Naive thymus-derived CD8-positive, alpha-beta T cell (primary cell): ENCODE data around the gene CHODL. TPM values are rescaled to one million over a fixed set of nuclear protein-coding genes. Genes with fewer than 3 reads are reported as not detected.
A peak's percentile ranks its signal among the peaks of the same experiment; 100 is the strongest.

ENCODE experiments used
- ATAC-seq, 2 donors: fragments of 150-1000 bp; cut with Tn5 transposase in 1 of 2; sonication (Bioruptor Pico), chemical (Tn5 transposase) in 1 of 2; 1 replicate in 1 of 2; 2 replicates in 1 of 2; pipeline ENCODE4 v1.10.0; 2021; ENCODE audit warnings: mild to moderate bottlenecking in 2 of 2, moderate library complexity in 2 of 2
- POLR2A ChIA-PET: fragments of 350-600 bp; sonication (Branson Sonifier 250); formaldehyde crosslinking; loops from one replicate; lab custom pipeline; 2021; ENCODE audit warnings: antibody characterized with exemption; lab: Charles Lee
- DNase-seq, 10 donors: peaks; one replicate each; pipeline versions ENCODE4 v3.0.0 to v3.0.0-alpha.2; 2020 to 2022
- H3K27ac Mint-ChIP-seq, 10 donors: one replicate each; pipeline ENCODE4 v1.8.0; 2020 to 2022; ENCODE audit warnings: mild to moderate bottlenecking in 10 of 10, mixed read lengths in 10 of 10, moderate library complexity in 4 of 10, inconsistent platforms in 1 of 10
- H3K27me3 Mint-ChIP-seq, 5 donors: one replicate each; pipeline ENCODE4 v1.8.0; 2021 to 2022; ENCODE audit warnings: mixed read lengths in 5 of 5
- H3K36me3 Mint-ChIP-seq, 3 donors: one replicate each; pipeline ENCODE4 v1.8.0; 2020 to 2022; ENCODE audit warnings: mixed read lengths in 3 of 3, mild to moderate bottlenecking in 2 of 3, inconsistent platforms in 1 of 3
- H3K4me1 Mint-ChIP-seq, 4 donors: one replicate each; pipeline ENCODE4 v1.8.0; 2021 to 2022; ENCODE audit warnings: mixed read lengths in 4 of 4
- H3K4me3 Mint-ChIP-seq, 10 donors: one replicate each; pipeline ENCODE4 v1.8.0; 2020 to 2022; ENCODE audit warnings: mild to moderate bottlenecking in 10 of 10, mixed read lengths in 10 of 10, moderate library complexity in 6 of 10, inconsistent platforms in 1 of 10
- H3K9me3 Mint-ChIP-seq, 9 donors: one replicate each; pipeline ENCODE4 v1.8.0; 2020 to 2022; ENCODE audit warnings: mixed read lengths in 9 of 9, mild to moderate bottlenecking in 3 of 9, inconsistent platforms in 1 of 9, moderate library complexity in 1 of 9
- polyA plus RNA-seq, 3 donors: library from polyadenylated mRNA; unstranded; fragments of 300-500 nt; fragmentation: Illumina TruSeq; gene quantifications; one replicate each; pipeline ENCODE4 v1.2.3, GENCODE V29; 2021
- total RNA-seq, 8 experiments: library from RNA in 2 of 8; stranded (reverse) in 2 of 8; gene quantifications; one replicate each; pipeline ENCODE4 v1.2.3 and lab custom pipeline; 2021 to 2026

Gene CHODL
- total and polyA plus RNA-seq, 5 experiments from 2014 or later, result 0.21 to 1.2 (median 0.40) TPM; not detected in 1

DNA sequence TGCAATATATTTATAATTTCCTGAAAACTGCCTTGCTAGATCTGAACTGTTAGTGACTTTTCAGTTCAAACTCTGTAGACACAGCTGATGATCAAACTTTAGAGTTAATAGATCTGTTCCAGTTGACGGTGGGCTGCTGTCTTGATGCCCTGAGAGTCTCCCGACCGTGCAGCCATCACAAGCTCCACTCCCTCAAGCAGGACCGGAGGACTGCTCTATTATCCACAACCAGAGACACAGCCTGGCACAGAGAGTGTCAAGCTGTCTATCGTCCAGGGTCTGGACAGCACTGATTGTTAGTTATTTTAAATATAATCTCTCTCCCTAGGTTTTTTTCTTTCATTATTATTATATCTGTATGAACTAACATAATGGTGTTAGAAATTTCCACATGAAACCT lies 8.0 kb downstream of the CHODL start:
- no peaks in the 10 kb centered on the region for H3K9me3 Mint-ChIP-seq

DNA sequence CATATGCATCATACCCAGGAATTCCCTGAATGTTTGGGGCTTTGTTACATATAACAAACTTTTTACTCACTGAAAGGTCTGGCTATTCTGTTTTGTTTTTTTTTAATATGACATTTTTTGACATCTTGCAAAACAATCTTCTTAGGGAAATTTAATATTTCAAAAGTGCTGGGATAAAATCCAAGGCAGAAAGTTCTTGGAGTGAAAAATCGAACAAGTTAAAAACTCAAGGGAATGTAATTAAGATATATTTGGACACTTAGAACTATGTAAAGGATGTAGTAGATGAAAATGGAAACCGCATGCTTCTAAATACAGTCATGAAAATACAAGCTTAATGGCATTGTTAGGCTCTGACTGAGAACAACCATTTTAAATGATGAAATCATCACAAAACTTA lies 8.6 kb downstream of the CHODL start:
- no peaks in the 10 kb centered on the region for H3K4me1 Mint-ChIP-seq
- H3K36me3 Mint-ChIP-seq, result no peaks in the 10 kb centered on the region
- no peak overlapping the region for H3K27ac Mint-ChIP-seq
- no peaks in the 10 kb centered on the region for H3K27me3 Mint-ChIP-seq
- ATAC-seq (no peak), DNase-seq (no peak)
- POLR2A ChIA-PET, result no interaction called here
- H3K4me3 Mint-ChIP-seq, result no peak overlapping the region
- no peaks in the 10 kb centered on the region for H3K9me3 Mint-ChIP-seq

More for the DNA sequence above, 8.0 kb downstream of the CHODL start:
- ATAC-seq (no peak), DNase-seq (no peak)
- H3K27ac Mint-ChIP-seq, result peak overlapping the region in 1 of 10 donors; percentile 73
- POLR2A ChIA-PET, result no interaction called here
- no peaks in the 10 kb centered on the region for H3K4me1 Mint-ChIP-seq
- no peak overlapping the region for H3K4me3 Mint-ChIP-seq
- H3K36me3 Mint-ChIP-seq, result no peaks in the 10 kb centered on the region
- H3K27me3 Mint-ChIP-seq, result no peaks in the 10 kb centered on the region

DNA sequence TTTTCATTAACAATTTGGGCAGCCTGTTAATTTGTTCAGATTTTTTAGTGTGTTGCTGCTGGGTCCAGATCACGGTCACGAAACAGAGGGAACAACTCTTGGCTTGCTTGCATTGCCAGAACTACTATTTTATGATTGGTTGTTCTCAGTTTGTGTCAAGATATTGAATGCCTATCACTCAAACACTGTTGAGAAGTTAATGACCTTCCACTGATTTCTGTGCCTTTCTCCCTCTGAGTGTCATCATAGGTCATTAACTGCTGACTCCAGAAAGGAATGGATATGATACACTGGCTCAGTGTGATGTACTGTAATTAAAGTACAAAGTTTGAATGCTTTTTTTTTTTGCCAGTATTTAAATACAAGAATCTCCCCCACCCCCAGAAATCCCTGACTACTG lies 9.2 kb downstream of the CHODL start:
- H3K36me3 Mint-ChIP-seq, result no peaks in the 10 kb centered on the region
- no peaks in the 10 kb centered on the region for H3K27me3 Mint-ChIP-seq
- H3K27ac Mint-ChIP-seq, result no peak overlapping the region
- no peak for ATAC-seq
- no peaks in the 10 kb centered on the region for H3K9me3 Mint-ChIP-seq
- no peaks in the 10 kb centered on the region for H3K4me1 Mint-ChIP-seq
- POLR2A ChIA-PET, result no interaction called here
- DNase-seq, result no peak
- H3K4me3 Mint-ChIP-seq, result no peak overlapping the region

DNA sequence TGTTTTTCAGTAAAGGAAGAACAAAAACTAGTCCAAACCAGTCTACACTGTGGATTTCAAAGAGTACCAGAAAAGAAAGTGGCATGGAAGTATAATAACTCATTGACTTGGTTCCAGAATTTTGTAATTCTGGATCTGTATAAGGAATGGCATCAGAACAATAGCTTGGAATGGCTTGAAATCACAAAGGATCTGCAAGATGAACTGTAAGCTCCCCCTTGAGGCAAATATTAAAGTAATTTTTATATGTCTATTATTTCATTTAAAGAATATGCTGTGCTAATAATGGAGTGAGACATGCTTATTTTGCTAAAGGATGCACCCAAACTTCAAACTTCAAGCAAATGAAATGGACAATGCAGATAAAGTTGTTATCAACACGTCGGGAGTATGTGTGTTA lies 21.3 kb downstream of the CHODL start:
- DNase-seq (no peak), ATAC-seq (no peak)
- H3K36me3 Mint-ChIP-seq, result no peaks in the 10 kb centered on the region
- H3K9me3 Mint-ChIP-seq, result peaks cover 0 to 9% (median 0%) of the 10 kb centered on the region in 9 donors
- no peaks in the 10 kb centered on the region for H3K4me1 Mint-ChIP-seq
- no peaks in the 10 kb centered on the region for H3K27me3 Mint-ChIP-seq
- H3K27ac Mint-ChIP-seq, result no peak overlapping the region
- POLR2A ChIA-PET, result no interaction called here
- H3K4me3 Mint-ChIP-seq, result no peak overlapping the region

DNA sequence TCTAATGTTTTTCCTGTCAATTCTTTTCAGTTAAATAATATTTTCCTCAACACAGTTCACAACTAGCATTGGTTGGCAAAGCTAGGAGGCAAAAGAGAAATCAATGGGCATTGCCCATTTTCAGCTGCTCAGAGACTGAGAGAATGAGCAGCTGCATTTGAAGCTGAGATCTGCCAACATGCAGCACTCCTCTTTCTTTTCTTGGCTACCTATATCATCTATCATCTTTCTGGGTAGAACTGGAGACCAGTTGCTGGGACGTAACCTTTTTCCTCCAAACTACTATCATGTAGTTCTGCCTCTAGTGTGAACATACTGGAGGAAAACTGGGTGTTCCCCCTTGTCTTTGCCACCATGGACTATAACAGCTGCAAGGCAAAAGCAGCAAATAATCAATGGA lies 22.9 kb downstream of the CHODL start:
- ATAC-seq (no peak), DNase-seq (no peak)
- Mint-ChIP-seq H3K36me3 (no peaks in the 10 kb centered on the region), H3K4me1 (no peaks in the 10 kb centered on the region), H3K9me3 (peaks cover 0 to 9% (median 0%) of the 10 kb centered on the region in 9 donors), H3K4me3 (no peak overlapping the region), H3K27me3 (no peaks in the 10 kb centered on the region), H3K27ac (no peak overlapping the region)
- POLR2A ChIA-PET, result no interaction called here

DNA sequence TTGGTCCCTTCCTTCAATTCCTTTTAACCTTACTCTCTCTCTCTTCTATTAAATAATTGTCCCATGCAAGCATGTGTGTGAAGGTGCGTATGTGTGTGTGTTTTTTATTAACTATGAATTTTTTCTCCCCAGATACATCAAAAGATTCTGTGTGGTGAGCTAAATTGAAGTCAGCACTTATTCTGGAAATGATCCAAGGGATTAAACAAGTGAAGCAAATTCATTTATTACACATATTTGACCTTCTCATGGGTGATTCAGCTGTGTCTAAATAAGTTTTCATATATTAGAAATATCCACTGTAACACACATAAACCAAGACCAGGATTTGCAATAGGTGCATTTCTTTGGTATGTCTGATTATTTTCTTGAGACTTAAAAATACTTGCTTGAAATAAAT lies 24.3 kb downstream of the CHODL start:
- Mint-ChIP-seq H3K4me3 (no peak overlapping the region), H3K9me3 (peaks cover 0 to 9% (median 0%) of the 10 kb centered on the region in 9 donors)
- POLR2A ChIA-PET, result no interaction called here

DNA sequence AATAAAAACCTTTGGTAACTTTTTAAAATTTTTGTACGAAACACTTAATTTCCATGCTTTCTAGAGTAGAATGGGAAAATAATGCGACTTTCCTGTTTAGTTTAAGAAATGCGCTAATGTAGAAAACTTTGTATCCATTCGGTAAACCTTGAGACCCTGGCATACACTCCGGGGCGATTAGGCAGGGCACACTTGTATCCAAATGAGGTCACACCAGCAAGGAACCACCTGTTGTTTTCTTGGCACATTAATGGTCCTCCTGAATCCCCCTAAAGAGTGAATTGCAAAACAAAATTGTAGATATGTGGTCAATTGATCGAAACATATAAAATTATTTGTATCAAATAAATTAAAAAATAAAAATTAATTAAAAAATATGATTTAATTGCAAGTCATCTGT lies 25.2 kb downstream of the CHODL start:
- H3K4me1 Mint-ChIP-seq, result no peaks in the 10 kb centered on the region
- POLR2A ChIA-PET, result no interaction called here
- no peaks in the 10 kb centered on the region for H3K36me3 Mint-ChIP-seq
- peaks cover 0 to 9% (median 0%) of the 10 kb centered on the region in 9 donors for H3K9me3 Mint-ChIP-seq
- H3K4me3 Mint-ChIP-seq, result no peak overlapping the region
- H3K27ac Mint-ChIP-seq, result no peak overlapping the region
- ATAC-seq (no peak), DNase-seq (no peak)
- no peaks in the 10 kb centered on the region for H3K27me3 Mint-ChIP-seq

More for the DNA sequence above, 24.3 kb downstream of the CHODL start:
- DNase-seq, result no peak
- H3K36me3 Mint-ChIP-seq, result no peaks in the 10 kb centered on the region
- no peak overlapping the region for H3K27ac Mint-ChIP-seq
- no peaks in the 10 kb centered on the region for H3K4me1 Mint-ChIP-seq
- no peaks in the 10 kb centered on the region for H3K27me3 Mint-ChIP-seq
- no peak for ATAC-seq

DNA sequence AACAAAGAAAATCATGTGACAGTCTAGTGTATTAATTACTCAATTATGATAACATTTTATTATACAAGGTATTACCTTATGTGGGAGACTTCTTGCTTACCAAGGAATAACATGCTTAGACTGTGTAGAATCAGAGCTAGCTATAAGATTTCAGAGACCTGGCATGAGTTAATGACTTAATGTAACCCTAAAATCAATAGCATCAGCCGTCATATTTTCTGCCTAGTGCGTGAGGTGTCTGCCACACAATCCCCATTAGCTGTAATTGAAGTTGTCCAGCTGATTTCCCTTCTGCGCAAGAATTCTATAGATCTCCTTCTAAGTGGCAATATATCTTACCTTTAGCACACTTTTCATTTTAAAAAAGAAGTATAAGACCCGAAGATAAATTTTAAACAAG lies 28.8 kb downstream of the CHODL start:
- POLR2A ChIA-PET, result no interaction called here
- no peaks in the 10 kb centered on the region for H3K27me3 Mint-ChIP-seq

DNA sequence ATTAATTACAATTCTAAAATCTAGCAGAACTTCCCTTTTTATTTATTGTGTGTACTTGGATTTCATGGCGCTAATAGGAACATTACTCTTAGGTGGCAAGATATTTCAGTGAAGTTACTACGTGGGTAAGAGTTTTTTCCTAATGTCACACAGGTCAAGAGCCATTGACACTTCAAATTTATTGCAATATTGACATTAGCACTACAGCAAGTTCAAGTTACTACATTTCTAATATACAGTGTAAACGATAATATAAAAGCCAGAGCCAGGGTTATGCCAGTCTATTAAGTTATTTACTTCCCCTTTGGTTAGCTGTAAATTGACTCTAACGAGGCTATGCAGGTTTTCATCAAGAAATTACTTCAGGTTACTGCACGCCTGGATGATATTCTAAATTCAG lies 29.7 kb downstream of the CHODL start:
- POLR2A ChIA-PET, result no interaction called here
- no peak overlapping the region for H3K4me3 Mint-ChIP-seq
- H3K4me1 Mint-ChIP-seq, result no peaks in the 10 kb centered on the region
- no peaks in the 10 kb centered on the region for H3K36me3 Mint-ChIP-seq
- no peaks in the 10 kb centered on the region for H3K9me3 Mint-ChIP-seq
- H3K27me3 Mint-ChIP-seq, result no peaks in the 10 kb centered on the region
- DNase-seq, result no peak
- ATAC-seq, result no peak
- H3K27ac Mint-ChIP-seq, result no peak overlapping the region

More for the DNA sequence above, 28.8 kb downstream of the CHODL start:
- H3K36me3 Mint-ChIP-seq, result no peaks in the 10 kb centered on the region
- H3K9me3 Mint-ChIP-seq, result peaks cover 0 to 3% (median 0%) of the 10 kb centered on the region in 9 donors
- H3K4me3 Mint-ChIP-seq, result no peak overlapping the region
- no peak overlapping the region for H3K27ac Mint-ChIP-seq
- DNase-seq (no peak), ATAC-seq (no peak)
- H3K4me1 Mint-ChIP-seq, result no peaks in the 10 kb centered on the region

DNA sequence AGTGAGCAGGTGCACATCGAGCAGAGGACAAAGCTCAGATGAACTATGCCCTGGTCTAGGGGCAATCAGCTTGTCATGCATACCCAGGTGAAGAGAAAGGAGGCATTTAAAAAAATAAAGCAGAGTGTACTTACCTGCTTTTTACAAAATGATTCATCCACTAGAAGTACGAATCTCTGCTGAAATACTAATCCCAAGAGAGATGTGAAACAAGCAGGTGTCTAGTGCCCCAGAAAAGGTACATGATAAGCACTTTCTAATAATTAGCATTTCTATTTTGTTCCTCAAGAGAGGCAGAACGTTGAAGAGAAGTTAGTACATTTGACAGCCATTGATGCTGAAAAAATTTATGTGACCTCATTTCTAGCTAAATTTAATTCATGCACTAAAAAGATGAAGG lies 31.1 kb downstream of the CHODL start:
- Mint-ChIP-seq H3K4me3 (no peak overlapping the region), H3K27me3 (peaks cover 0 to 7% (median 1%) of the 10 kb centered on the region in 5 donors), H3K36me3 (no peaks in the 10 kb centered on the region), H3K27ac (no peak overlapping the region), H3K4me1 (no peaks in the 10 kb centered on the region), H3K9me3 (peaks cover 0 to 6% (median 0%) of the 10 kb centered on the region in 9 donors)
- ATAC-seq, result no peak
- POLR2A ChIA-PET, result no interaction called here
- DNase-seq, result no peak

DNA sequence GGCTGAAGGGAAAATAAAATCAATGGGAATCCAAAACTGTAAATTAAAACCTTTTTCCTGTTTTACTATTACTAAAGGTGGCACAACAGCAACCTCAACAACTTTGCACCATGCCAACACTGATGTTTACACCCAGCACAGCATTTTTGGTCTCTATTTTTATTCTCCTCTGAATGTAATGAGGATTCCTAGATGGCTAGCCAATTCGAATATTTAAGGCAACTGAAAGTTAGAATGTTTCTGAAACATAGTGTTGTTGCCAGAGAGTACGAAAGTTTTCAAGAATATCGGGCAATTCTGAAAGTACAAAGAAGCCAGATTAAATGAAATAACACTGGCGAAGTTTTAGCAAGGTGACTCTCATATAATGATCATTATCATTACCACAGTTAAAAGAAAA lies 40.7 kb downstream of the CHODL start:
- H3K36me3 Mint-ChIP-seq, result no peaks in the 10 kb centered on the region
- H3K4me1 Mint-ChIP-seq, result no peaks in the 10 kb centered on the region
- POLR2A ChIA-PET, result no interaction called here
- H3K27me3 Mint-ChIP-seq, result peaks cover 0 to 6% (median 1%) of the 10 kb centered on the region in 5 donors
- ATAC-seq (no peak), DNase-seq (no peak)
- H3K27ac Mint-ChIP-seq, result no peak overlapping the region
- peaks cover 0 to 7% (median 0%) of the 10 kb centered on the region in 9 donors for H3K9me3 Mint-ChIP-seq
- no peak overlapping the region for H3K4me3 Mint-ChIP-seq

DNA sequence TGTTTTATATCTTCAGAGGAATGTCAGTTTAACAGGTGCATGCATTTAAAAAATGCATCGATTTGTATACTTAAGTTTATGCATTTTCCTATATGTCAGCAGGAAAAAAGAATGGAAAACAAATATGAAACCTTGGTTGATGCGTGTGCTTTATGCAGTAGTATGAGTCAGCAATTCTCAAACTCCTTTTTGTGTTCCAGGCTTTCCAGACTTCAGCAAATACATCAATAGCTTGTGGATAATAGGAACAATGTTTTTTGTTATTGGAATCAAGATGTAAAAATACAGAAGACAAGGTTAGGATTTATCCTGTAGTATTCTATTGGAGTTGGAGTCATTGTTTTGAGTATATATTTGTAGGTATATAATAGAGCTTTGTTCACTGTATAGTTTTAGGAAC lies 45.2 kb downstream of the CHODL start:
- H3K27ac Mint-ChIP-seq, result no peak overlapping the region
- peaks cover 0 to 11% (median 0%) of the 10 kb centered on the region in 5 donors for H3K27me3 Mint-ChIP-seq
- no peaks in the 10 kb centered on the region for H3K4me1 Mint-ChIP-seq
- no peak for ATAC-seq
- no peak for DNase-seq
- no peaks in the 10 kb centered on the region for H3K36me3 Mint-ChIP-seq
- H3K4me3 Mint-ChIP-seq, result no peak overlapping the region
- H3K9me3 Mint-ChIP-seq, result peaks cover 0 to 2% (median 0%) of the 10 kb centered on the region in 9 donors
- POLR2A ChIA-PET, result no interaction called here

DNA sequence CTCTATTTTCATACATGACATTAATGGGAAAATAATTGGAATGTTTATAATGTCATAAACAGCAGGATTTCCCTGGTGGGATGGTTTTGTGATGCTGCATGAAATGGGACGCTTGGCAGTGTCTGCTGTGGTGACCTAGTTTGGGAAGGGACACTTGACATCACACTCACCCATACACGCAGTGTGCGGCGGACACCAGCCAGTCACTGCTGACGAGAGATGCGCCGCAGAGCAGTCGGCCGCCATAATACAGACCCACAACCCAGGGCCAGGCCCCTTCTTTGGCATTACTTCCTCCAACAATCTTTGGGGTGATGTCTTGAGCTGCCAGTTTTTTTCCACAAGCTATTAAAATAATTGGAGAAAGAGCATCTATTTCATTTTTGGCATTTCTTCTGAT lies 49.5 kb downstream of the CHODL start:
- H3K36me3 Mint-ChIP-seq, result no peaks in the 10 kb centered on the region
- peaks cover 0 to 11% (median 0%) of the 10 kb centered on the region in 5 donors for H3K27me3 Mint-ChIP-seq
- ATAC-seq, result no peak
- H3K27ac Mint-ChIP-seq, result no peak overlapping the region
- no peak for DNase-seq
- H3K9me3 Mint-ChIP-seq, result no peaks in the 10 kb centered on the region
- H3K4me3 Mint-ChIP-seq, result no peak overlapping the region
- POLR2A ChIA-PET, result no interaction called here
- H3K4me1 Mint-ChIP-seq, result peaks cover 0 to 4% (median 0%) of the 10 kb centered on the region in 4 donors

DNA sequence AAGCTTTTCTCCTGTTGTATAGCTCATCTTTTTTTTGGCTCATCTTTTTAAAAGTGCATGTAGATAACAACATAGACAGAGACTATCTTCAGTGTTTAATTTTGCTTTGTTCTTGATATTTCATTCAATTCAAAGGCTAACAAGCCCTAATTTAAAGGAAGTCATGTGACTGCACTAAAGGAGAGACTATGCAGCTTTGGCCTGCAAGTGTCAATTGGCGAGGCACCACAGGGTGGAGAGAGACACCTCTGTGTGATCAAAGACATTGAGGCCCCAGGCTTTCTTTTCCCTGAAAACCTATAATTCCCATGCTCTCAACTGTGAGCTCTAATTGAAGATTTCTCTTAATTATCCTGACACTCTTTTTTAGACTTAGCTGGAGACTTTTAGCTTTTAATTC lies 53.6 kb downstream of the CHODL start:
- Mint-ChIP-seq H3K9me3 (no peaks in the 10 kb centered on the region), H3K27me3 (peaks cover 0 to 4% (median 0%) of the 10 kb centered on the region in 5 donors), H3K4me1 (peaks cover 0 to 4% (median 0%) of the 10 kb centered on the region in 4 donors), H3K27ac (peak overlapping the region in 1 of 10 donors; percentile 3), H3K36me3 (no peaks in the 10 kb centered on the region), H3K4me3 (no peak overlapping the region)
- DNase-seq (no peak), ATAC-seq (no peak)
- POLR2A ChIA-PET, result no interaction called here
